ENCODE data around the gene RADIL. TPM values are rescaled to one million over a fixed set of nuclear protein-coding genes. Genes with fewer than 3 reads are reported as not detected.

RADIL gene
- polyA plus RNA-seq, 1 donor (not counting 4 experiments of a cell fraction or from before 2014, with no cell fraction given), result not detected

DNA sequence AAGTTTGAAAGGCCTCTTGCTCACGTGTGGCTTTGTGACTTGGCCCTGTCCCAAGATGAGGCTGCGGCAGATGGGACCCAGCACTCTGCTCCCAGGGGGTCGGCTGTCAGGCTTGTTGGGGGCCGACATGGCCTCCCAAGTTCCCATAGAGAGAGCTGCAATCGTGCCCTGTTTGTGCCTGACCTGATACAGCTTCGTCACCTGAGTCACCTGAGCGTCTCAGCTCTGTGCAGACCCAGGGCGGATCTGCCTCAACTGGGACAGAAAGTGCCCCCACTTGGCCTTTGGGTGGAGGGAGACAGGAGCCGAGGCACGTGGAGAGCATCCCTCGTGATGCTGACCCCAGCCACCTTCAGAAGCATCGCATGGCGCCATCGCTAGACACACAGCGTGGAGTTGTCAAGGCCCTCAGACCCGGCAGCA is 43.4 kb downstream of the RADIL start:
- dilution Hi-C loops (cut with MboI; ENCODE audit: extremely low pct_ligation_motif_present, low sequenced_read_pairs), result no loop called here
- H3K9ac ChIP-seq (ENCODE audit: control insufficient read depth, extremely low read depth, insufficient read depth, low read length), result no peak overlapping the region
- H3K79me2 ChIP-seq (ENCODE audit: control insufficient read depth, insufficient read depth, low read length), result no peaks in the 10 kb centered on the region

GRCh38 chr7:4838626-4839334 is 44.7 kb downstream of the RADIL start:
- no peak overlapping the region for H3K9ac ChIP-seq (ENCODE audit: control insufficient read depth, extremely low read depth, insufficient read depth, low read length)
- no peaks in the 10 kb centered on the region for H3K36me3 ChIP-seq (ENCODE audit: control insufficient read depth in 2 of 2, extremely low read depth in 1 of 2, insufficient read depth in 2 of 2, low read length in 2 of 2)
- DNase-seq (ENCODE audit: low read depth, low spot score) (no peak), FAIRE-seq (no peak)
- H3K27ac ChIP-seq (ENCODE audit: control insufficient read depth, insufficient read depth, low read length), result no peak overlapping the region
- dilution Hi-C loops (cut with MboI; ENCODE audit: extremely low pct_ligation_motif_present, low sequenced_read_pairs), result no loop called here
- H3K9me3 ChIP-seq (ENCODE audit: control insufficient read depth, low read depth, low read length), result no peaks in the 10 kb centered on the region
- H3K79me2 ChIP-seq (ENCODE audit: control insufficient read depth, insufficient read depth, low read length), result no peaks in the 10 kb centered on the region
- no peaks in the 10 kb centered on the region for H3K27me3 ChIP-seq (ENCODE audit: control insufficient read depth, extremely low read depth, insufficient read depth, low read length)
- H3K4me2 ChIP-seq (ENCODE audit: control insufficient read depth, extremely low read depth, insufficient read depth, low read depth, low read length), result no peak overlapping the region
- no peak for TF ChIP-seq EZH2 (IDR thresholded peaks at IDR 0.05; ENCODE audit: low read length)
- H3K9me1 ChIP-seq (ENCODE audit: control insufficient read depth, extremely low read depth, insufficient read depth, low read length), result no peaks in the 10 kb centered on the region
- no peaks in the 10 kb centered on the region for H4K20me1 ChIP-seq (ENCODE audit: control insufficient read depth, extremely low read depth, insufficient read depth, low read length)
- no peak overlapping the region for H2AFZ ChIP-seq (ENCODE audit: control insufficient read depth, low read length)
- no peaks in the 10 kb centered on the region for H3K4me1 ChIP-seq (ENCODE audit: control insufficient read depth, extremely low read depth, insufficient read depth, low read length)
- H3K4me3 ChIP-seq (ENCODE audit: control insufficient read depth in 2 of 3, extremely low read depth in 1 of 3, insufficient read depth in 2 of 3, low read depth in 1 of 3, low read length in 3 of 3), result no peak overlapping the region

More for the DNA sequence above, 43.4 kb downstream of the RADIL start:
- TF ChIP-seq, protein P1, sequence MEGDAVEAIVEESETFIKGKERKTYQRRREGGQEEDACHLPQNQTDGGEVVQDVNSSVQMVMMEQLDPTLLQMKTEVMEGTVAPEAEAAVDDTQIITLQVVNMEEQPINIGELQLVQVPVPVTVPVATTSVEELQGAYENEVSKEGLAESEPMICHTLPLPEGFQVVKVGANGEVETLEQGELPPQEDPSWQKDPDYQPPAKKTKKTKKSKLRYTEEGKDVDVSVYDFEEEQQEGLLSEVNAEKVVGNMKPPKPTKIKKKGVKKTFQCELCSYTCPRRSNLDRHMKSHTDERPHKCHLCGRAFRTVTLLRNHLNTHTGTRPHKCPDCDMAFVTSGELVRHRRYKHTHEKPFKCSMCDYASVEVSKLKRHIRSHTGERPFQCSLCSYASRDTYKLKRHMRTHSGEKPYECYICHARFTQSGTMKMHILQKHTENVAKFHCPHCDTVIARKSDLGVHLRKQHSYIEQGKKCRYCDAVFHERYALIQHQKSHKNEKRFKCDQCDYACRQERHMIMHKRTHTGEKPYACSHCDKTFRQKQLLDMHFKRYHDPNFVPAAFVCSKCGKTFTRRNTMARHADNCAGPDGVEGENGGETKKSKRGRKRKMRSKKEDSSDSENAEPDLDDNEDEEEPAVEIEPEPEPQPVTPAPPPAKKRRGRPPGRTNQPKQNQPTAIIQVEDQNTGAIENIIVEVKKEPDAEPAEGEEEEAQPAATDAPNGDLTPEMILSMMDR (optimal IDR thresholded peaks at IDR 0.05 in 1 of 3, IDR thresholded peaks at IDR 0.05 in 1 of 3, conservative IDR thresholded peaks at IDR 0.05 in 1 of 3; ENCODE audit: extremely low read depth in 1 of 3, insufficient read depth in 2 of 3, low read length in 3 of 3), result no peak
- TF ChIP-seq EZH2 (IDR thresholded peaks at IDR 0.05; ENCODE audit: low read length), result no peak
- no peak for FAIRE-seq
- no peak for DNase-seq (ENCODE audit: low read depth, low spot score)
- Histone ChIP-seq H3K27me3 (ENCODE audit: control insufficient read depth, extremely low read depth, insufficient read depth, low read length) (no peaks in the 10 kb centered on the region), H3K4me1 (ENCODE audit: control insufficient read depth, extremely low read depth, insufficient read depth, low read length) (no peaks in the 10 kb centered on the region), H3K9me1 (ENCODE audit: control insufficient read depth, extremely low read depth, insufficient read depth, low read length) (no peaks in the 10 kb centered on the region), H3K9me3 (ENCODE audit: control insufficient read depth, low read depth, low read length) (no peaks in the 10 kb centered on the region), H4K20me1 (ENCODE audit: control insufficient read depth, extremely low read depth, insufficient read depth, low read length) (no peaks in the 10 kb centered on the region), H3K36me3 (ENCODE audit: control insufficient read depth in 2 of 2, extremely low read depth in 1 of 2, insufficient read depth in 2 of 2, low read length in 2 of 2) (no peaks in the 10 kb centered on the region), H3K27ac (ENCODE audit: control insufficient read depth, insufficient read depth, low read length) (no peak overlapping the region), H3K4me3 (ENCODE audit: control insufficient read depth in 2 of 3, extremely low read depth in 1 of 3, insufficient read depth in 2 of 3, low read depth in 1 of 3, low read length in 3 of 3) (no peak overlapping the region), H3K4me2 (ENCODE audit: control insufficient read depth, extremely low read depth, insufficient read depth, low read depth, low read length) (no peak overlapping the region), H2AFZ (ENCODE audit: control insufficient read depth, low read length) (no peak overlapping the region)

All from keratinocyte (primary cell).